ENCODE data around the gene CEMIP.
A peak's percentile ranks its signal among the peaks of the same experiment; 100 is the strongest.

CEMIP gene

GRCh38 chr15:80989518-80990478 lies 210.6 kb downstream of the CEMIP start, which contains the start of gene MESD:
TSS of gene MESD (minus strand) at chr15:80989819. CDS start at chr15:80989791, 28 bp downstream.
- peaks cover 46% of the 10 kb centered on the region for H3K4me1 ChIP-seq (ENCODE audit: control insufficient read depth, insufficient read depth, low read length, unreplicated experiment)
- no peaks in the 10 kb centered on the region for H3K27me3 ChIP-seq (ENCODE audit: insufficient read depth, low read length)
- peaks cover 45% of the 10 kb centered on the region for H3K79me2 ChIP-seq (ENCODE audit: control insufficient read depth, insufficient read depth, low read length, unreplicated experiment)
- peak within 1 kb of the TSS; percentile 88 for H2AFZ ChIP-seq (ENCODE audit: low read length, unreplicated experiment)
- H3K4me3 ChIP-seq (ENCODE audit: low read depth, low read length): peak within 1 kb of the TSS; percentile 85
- H3K27ac ChIP-seq (ENCODE audit: low read depth, low read length): peak within 1 kb of the TSS; percentile 80
- no peaks in the 10 kb centered on the region for H3K36me3 ChIP-seq (ENCODE audit: insufficient read depth, low read length)

GRCh38 chr15:80990955-80991354 lies 211.8 kb downstream of the CEMIP start:
- Histone ChIP-seq H3K4me3 (ENCODE audit: low read depth, low read length) (peak overlapping the region; percentile 73), H3K27me3 (ENCODE audit: insufficient read depth, low read length) (no peaks in the 10 kb centered on the region), H3K36me3 (ENCODE audit: insufficient read depth, low read length) (no peaks in the 10 kb centered on the region), H3K27ac (ENCODE audit: low read depth, low read length) (peak overlapping the region; percentile 80), H3K4me1 (ENCODE audit: control insufficient read depth, insufficient read depth, low read length, unreplicated experiment) (peaks cover 39% of the 10 kb centered on the region), H2AFZ (ENCODE audit: low read length, unreplicated experiment) (peak overlapping the region; percentile 88), H3K79me2 (ENCODE audit: control insufficient read depth, insufficient read depth, low read length, unreplicated experiment) (peaks cover 34% of the 10 kb centered on the region)

- peak overlapping the region; percentile 88 for H2AFZ ChIP-seq (ENCODE audit: low read length, unreplicated experiment)
- H3K27me3 ChIP-seq (ENCODE audit: insufficient read depth, low read length): no peaks in the 10 kb centered on the region
- peak overlapping the region; percentile 73; the same call in 1 of the 2 replicates for H3K4me3 ChIP-seq (ENCODE audit: low read depth, low read length)
- peak overlapping the region; percentile 80 for H3K27ac ChIP-seq (ENCODE audit: low read depth, low read length)
- no peaks in the 10 kb centered on the region for H3K36me3 ChIP-seq (ENCODE audit: insufficient read depth, low read length)
- peaks cover 30% of the 10 kb centered on the region for H3K79me2 ChIP-seq (ENCODE audit: control insufficient read depth, insufficient read depth, low read length, unreplicated experiment)
- peaks cover 39% of the 10 kb centered on the region for H3K4me1 ChIP-seq (ENCODE audit: control insufficient read depth, insufficient read depth, low read length, unreplicated experiment)
Observed at GRCh38 chr15:80991421-80991820, 212.3 kb downstream of the CEMIP start.

- Histone ChIP-seq H2AFZ (ENCODE audit: low read length, unreplicated experiment) (peak overlapping the region; percentile 27), H3K36me3 (ENCODE audit: insufficient read depth, low read length) (no peaks in the 10 kb centered on the region), H3K4me3 (ENCODE audit: low read depth, low read length) (no peak overlapping the region), H3K27ac (ENCODE audit: low read depth, low read length) (peak overlapping the region; percentile 24), H3K27me3 (ENCODE audit: insufficient read depth, low read length) (no peaks in the 10 kb centered on the region), H3K4me1 (ENCODE audit: control insufficient read depth, insufficient read depth, low read length, unreplicated experiment) (peaks cover 36% of the 10 kb centered on the region), H3K79me2 (ENCODE audit: control insufficient read depth, insufficient read depth, low read length, unreplicated experiment) (peaks cover 24% of the 10 kb centered on the region)
Observed at GRCh38 chr15:80992006-80992405, 212.8 kb downstream of the CEMIP start.

- no peak overlapping the region for H3K4me3 ChIP-seq (ENCODE audit: low read depth, low read length)
- H3K27ac ChIP-seq (ENCODE audit: low read depth, low read length): no peak overlapping the region
- H3K27me3 ChIP-seq (ENCODE audit: insufficient read depth, low read length): no peaks in the 10 kb centered on the region
Observed at GRCh38 chr15:80992441-80992840, 213.3 kb downstream of the CEMIP start.

GRCh38 chr15:80996247-80996646 lies 217.1 kb downstream of the CEMIP start:
- Histone ChIP-seq H2AFZ (ENCODE audit: low read length, unreplicated experiment) (no peak overlapping the region), H3K27ac (ENCODE audit: low read depth, low read length) (no peak overlapping the region), H3K4me3 (ENCODE audit: low read depth, low read length) (no peak overlapping the region), H3K36me3 (ENCODE audit: insufficient read depth, low read length) (no peaks in the 10 kb centered on the region), H3K27me3 (ENCODE audit: insufficient read depth, low read length) (no peaks in the 10 kb centered on the region), H3K4me1 (ENCODE audit: control insufficient read depth, insufficient read depth, low read length, unreplicated experiment) (peaks cover 18% of the 10 kb centered on the region), H3K79me2 (ENCODE audit: control insufficient read depth, insufficient read depth, low read length, unreplicated experiment) (peaks cover 9% of the 10 kb centered on the region)

More at GRCh38 chr15:80992441-80992840, 213.3 kb downstream of the CEMIP start:
- H3K79me2 ChIP-seq (ENCODE audit: control insufficient read depth, insufficient read depth, low read length, unreplicated experiment): peaks cover 21% of the 10 kb centered on the region
- peaks cover 34% of the 10 kb centered on the region for H3K4me1 ChIP-seq (ENCODE audit: control insufficient read depth, insufficient read depth, low read length, unreplicated experiment)
- H3K36me3 ChIP-seq (ENCODE audit: insufficient read depth, low read length): no peaks in the 10 kb centered on the region
- no peak overlapping the region for H2AFZ ChIP-seq (ENCODE audit: low read length, unreplicated experiment)

GRCh38 chr15:80997692-80998091 lies 218.5 kb downstream of the CEMIP start:
- Histone ChIP-seq H3K79me2 (ENCODE audit: control insufficient read depth, insufficient read depth, low read length, unreplicated experiment) (peaks cover 21% of the 10 kb centered on the region), H3K4me1 (ENCODE audit: control insufficient read depth, insufficient read depth, low read length, unreplicated experiment) (peaks cover 5% of the 10 kb centered on the region), H3K4me3 (ENCODE audit: low read depth, low read length) (no peak overlapping the region), H3K27ac (ENCODE audit: low read depth, low read length) (no peak overlapping the region), H3K36me3 (ENCODE audit: insufficient read depth, low read length) (peaks cover 1% of the 10 kb centered on the region; the same call in 1 of the 2 replicates), H3K27me3 (ENCODE audit: insufficient read depth, low read length) (no peaks in the 10 kb centered on the region), H2AFZ (ENCODE audit: low read length, unreplicated experiment) (no peak overlapping the region)

GRCh38 chr15:80998251-80998650 lies 219.1 kb downstream of the CEMIP start:
- H3K4me1 ChIP-seq (ENCODE audit: control insufficient read depth, insufficient read depth, low read length, unreplicated experiment): peaks cover 10% of the 10 kb centered on the region
- no peaks in the 10 kb centered on the region for H3K27me3 ChIP-seq (ENCODE audit: insufficient read depth, low read length)
- peaks cover 5% of the 10 kb centered on the region; the same call in 1 of the 2 replicates for H3K36me3 ChIP-seq (ENCODE audit: insufficient read depth, low read length)
- peak overlapping the region; percentile 36; the same call in 1 of the 2 replicates for H3K4me3 ChIP-seq (ENCODE audit: low read depth, low read length)
- no peak overlapping the region for H2AFZ ChIP-seq (ENCODE audit: low read length, unreplicated experiment)
- peaks cover 27% of the 10 kb centered on the region for H3K79me2 ChIP-seq (ENCODE audit: control insufficient read depth, insufficient read depth, low read length, unreplicated experiment)
- H3K27ac ChIP-seq (ENCODE audit: low read depth, low read length): no peak overlapping the region

- H3K27me3 ChIP-seq (ENCODE audit: insufficient read depth, low read length): no peaks in the 10 kb centered on the region
- H3K36me3 ChIP-seq (ENCODE audit: insufficient read depth, low read length): peaks cover 10% of the 10 kb centered on the region
- peaks cover 41% of the 10 kb centered on the region for H3K79me2 ChIP-seq (ENCODE audit: control insufficient read depth, insufficient read depth, low read length, unreplicated experiment)
- H2AFZ ChIP-seq (ENCODE audit: low read length, unreplicated experiment): no peak overlapping the region
- no peak overlapping the region for H3K27ac ChIP-seq (ENCODE audit: low read depth, low read length)
- H3K4me3 ChIP-seq (ENCODE audit: low read depth, low read length): peak overlapping the region; percentile 93
- peaks cover 24% of the 10 kb centered on the region for H3K4me1 ChIP-seq (ENCODE audit: control insufficient read depth, insufficient read depth, low read length, unreplicated experiment)
Observed at GRCh38 chr15:80999623-81000036, 220.5 kb downstream of the CEMIP start.

- Histone ChIP-seq H3K4me1 (ENCODE audit: control insufficient read depth, insufficient read depth, low read length, unreplicated experiment) (peaks cover 30% of the 10 kb centered on the region), H3K27me3 (ENCODE audit: insufficient read depth, low read length) (no peaks in the 10 kb centered on the region), H2AFZ (ENCODE audit: low read length, unreplicated experiment) (peak overlapping the region; percentile 91), H3K4me3 (ENCODE audit: low read depth, low read length) (peak overlapping the region; percentile 93), H3K79me2 (ENCODE audit: control insufficient read depth, insufficient read depth, low read length, unreplicated experiment) (peaks cover 46% of the 10 kb centered on the region), H3K27ac (ENCODE audit: low read depth, low read length) (peak overlapping the region; percentile 71), H3K36me3 (ENCODE audit: insufficient read depth, low read length) (peaks cover 11% of the 10 kb centered on the region)
Observed at GRCh38 chr15:81000144-81000623, 221.0 kb downstream of the CEMIP start.
